KOPT-K1 (cell line): Measurements from ENCODE around the gene APOBEC4.

Experiments used
- H3K27ac ChIP-seq: fragments of 200-600 bp; sonication (generic); 2 replicates; pipeline ENCODE4 v1.5.1; 2016; ENCODE audit warnings: antibody characterized with exemption, mild to moderate bottlenecking, low read depth, low read length; ENCODE audit not compliant: poor library complexity, severe bottlenecking
- H3K36me3 ChIP-seq: fragments of 200-600 bp; sonication (generic); 2 replicates; pipeline ENCODE4 v1.5.1; 2017; ENCODE audit warnings: antibody characterized with exemption, mild to moderate bottlenecking, low read length, moderate library complexity; ENCODE audit not compliant: insufficient read depth
- H3K9me3 ChIP-seq: fragments of 200-600 bp; sonication (generic); 2 replicates; pipeline ENCODE4 v1.5.1; 2017; ENCODE audit warnings: antibody characterized with exemption, low read length, mild to moderate bottlenecking; ENCODE audit not compliant: insufficient read depth, poor library complexity, severe bottlenecking

The APOBEC4 gene

GRCh38 chr1:183652547-183653461 lies at the start of gene APOBEC4:
APOBEC4 (minus strand) TSS chr1:183653316; CDS start chr1:183648781, 4,535 bp downstream.
- H3K27ac ChIP-seq: no peak within 1 kb of the TSS
- H3K9me3 ChIP-seq: no peaks in the 10 kb centered on the region

DNA sequence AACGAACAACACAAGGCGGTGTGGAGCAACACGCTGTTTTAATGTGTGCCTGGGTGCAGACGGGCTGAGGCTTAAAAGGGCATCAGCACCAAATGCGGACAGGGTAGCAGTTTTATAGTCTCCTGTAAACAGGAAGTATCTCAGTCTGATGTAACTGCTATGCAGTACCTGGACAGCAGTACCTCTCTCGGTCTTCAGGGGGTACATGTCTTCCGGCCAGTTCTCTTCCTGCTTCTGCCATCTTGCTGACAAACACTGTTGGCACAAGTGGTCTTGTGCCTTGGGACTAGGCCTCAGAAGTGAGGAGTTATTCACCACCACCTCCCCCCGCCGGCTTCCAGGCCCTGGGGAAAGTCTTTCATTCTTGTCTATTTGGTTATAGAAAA lies 49.7 kb upstream of the APOBEC4 start:
- Histone ChIP-seq H3K27ac (no peak overlapping the region), H3K36me3 (no peaks in the 10 kb centered on the region), H3K9me3 (no peaks in the 10 kb centered on the region)

More at GRCh38 chr1:183652547-183653461, at the start of gene APOBEC4:
- H3K36me3 ChIP-seq: no peaks in the 10 kb centered on the region

DNA sequence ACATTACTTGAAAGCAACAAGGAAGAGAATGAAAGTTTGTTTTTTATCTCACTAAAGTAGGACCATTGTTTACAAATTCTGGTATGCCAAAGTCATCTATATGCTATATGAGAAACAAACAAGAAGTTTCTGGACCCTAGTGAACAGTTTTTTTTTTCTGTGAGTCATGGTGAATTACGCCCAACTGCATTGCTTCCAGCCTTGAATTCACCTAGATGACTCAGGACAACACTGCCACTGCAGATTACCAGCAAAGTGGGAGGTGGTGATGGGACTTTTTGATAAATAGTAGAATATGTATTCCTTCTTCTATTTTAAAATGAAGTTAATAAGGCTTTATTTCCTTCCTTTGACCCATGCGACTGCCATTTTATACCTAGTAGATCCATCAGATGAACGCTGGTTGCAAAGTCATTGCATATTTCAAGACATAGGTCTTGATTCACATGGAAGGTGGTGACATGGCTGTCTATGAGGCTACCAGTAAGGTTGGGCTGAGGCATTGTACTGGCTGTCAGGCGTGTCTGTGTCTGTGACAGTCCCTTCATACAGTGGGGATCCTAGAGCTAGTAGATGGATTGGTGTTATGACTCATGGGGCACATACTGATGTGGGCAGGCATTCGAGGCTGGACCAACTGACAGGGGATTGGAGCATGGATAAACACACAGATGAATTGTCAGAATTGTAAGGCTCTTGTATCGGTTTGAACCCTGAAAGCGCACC lies 49.1 kb upstream of the APOBEC4 start:
- Histone ChIP-seq H3K27ac (no peak overlapping the region), H3K36me3 (no peaks in the 10 kb centered on the region)

DNA sequence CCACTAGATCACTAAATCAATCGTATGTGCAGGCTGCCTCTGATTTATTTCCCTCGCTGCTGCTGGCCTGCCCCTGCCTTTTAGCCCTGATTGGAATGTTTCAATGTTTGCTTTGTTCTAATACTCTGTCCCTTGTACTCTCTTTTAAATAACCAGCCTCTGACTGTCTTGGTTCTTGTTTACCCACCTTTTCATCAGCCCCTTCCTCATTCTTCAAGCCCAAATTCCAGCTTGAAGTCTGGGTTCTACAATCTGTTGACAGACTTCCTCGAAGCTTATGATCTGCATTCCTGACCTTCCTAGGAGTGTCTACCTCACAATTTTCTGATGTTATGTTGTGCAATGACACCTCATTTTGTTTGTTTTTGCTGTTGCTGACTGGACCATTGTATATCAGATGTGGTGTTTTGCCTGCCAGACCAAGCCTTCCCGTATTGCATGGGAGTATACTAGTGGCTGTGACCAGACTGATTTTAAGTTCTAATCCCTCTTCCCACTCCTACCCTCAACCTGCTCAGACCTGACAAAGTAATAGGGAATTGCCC lies 46.6 kb upstream of the APOBEC4 start:
- no peaks in the 10 kb centered on the region for H3K36me3 ChIP-seq
- no peaks in the 10 kb centered on the region for H3K9me3 ChIP-seq
- no peak overlapping the region for H3K27ac ChIP-seq

More for the DNA sequence above, 49.1 kb upstream of the APOBEC4 start:
- no peaks in the 10 kb centered on the region for H3K9me3 ChIP-seq

DNA sequence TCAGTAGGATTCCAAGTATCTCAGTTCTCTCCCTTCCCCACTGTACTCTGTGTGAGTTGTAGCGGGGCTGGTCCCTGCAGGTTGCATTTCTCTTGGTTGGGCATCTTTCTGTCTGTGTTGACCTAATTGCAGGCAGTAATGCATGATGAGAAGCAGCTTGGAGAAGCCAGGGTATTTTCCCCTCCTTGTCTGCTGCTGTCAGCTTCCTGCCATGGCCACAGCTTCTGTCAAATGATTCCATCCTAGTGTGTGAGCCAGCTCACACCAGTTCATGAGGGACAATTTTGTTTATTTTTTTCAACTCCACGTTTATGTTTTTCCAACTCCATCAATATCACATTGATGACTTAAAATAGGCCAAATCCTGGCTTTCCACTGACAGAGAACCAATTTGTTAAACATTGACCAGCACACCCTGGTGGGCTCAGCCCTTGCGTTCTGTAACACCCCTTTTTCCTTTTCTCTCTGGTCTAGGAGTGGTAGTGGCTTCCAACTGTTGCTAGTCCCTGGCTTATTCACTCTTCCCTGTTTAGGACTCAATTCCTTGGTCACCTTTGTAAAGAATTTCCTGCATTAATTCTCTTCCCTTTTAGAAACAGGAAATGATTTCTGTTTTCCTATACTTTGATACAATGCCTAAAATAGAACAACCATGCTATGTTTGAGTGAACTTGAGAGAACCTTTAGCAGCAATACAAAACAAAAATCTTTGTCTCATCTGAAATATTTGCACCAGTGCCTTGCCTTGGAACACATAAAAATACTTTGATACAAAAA lies 44.9 kb upstream of the APOBEC4 start:
- H3K9me3 ChIP-seq: no peaks in the 10 kb centered on the region
- no peak overlapping the region for H3K27ac ChIP-seq

GRCh38 chr1:183696981-183697380 lies 43.9 kb upstream of the APOBEC4 start:
- no peak overlapping the region for H3K27ac ChIP-seq
- H3K36me3 ChIP-seq: no peaks in the 10 kb centered on the region
- H3K9me3 ChIP-seq: no peaks in the 10 kb centered on the region

More for the DNA sequence above, 44.9 kb upstream of the APOBEC4 start:
- no peaks in the 10 kb centered on the region for H3K36me3 ChIP-seq

DNA sequence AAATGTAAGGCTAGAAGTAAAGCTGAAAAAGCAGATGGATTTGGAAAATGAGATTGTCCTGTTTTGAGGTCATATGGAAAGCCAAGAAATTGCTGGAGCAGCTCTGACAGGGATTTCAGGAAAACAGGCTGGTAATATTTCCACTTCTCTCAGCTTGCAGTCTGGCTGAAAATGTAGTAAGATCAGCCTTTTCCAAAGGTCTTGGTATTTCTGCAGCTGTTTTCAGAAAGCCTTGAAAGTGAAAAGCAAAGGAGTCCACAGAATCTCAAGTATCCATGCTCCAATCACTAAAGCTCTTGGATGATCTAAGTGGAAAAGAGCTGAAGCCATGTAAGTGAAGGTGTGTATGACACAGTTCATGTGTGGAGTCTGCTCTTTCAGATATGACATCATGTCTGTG lies 41.6 kb upstream of the APOBEC4 start:
- Histone ChIP-seq H3K36me3 (no peaks in the 10 kb centered on the region), H3K27ac (no peak overlapping the region), H3K9me3 (no peaks in the 10 kb centered on the region)

- Histone ChIP-seq H3K27ac (no peak overlapping the region), H3K36me3 (no peaks in the 10 kb centered on the region), H3K9me3 (no peaks in the 10 kb centered on the region)
Measured at GRCh38 chr1:183694066-183694465, 41.0 kb upstream of the APOBEC4 start.

DNA sequence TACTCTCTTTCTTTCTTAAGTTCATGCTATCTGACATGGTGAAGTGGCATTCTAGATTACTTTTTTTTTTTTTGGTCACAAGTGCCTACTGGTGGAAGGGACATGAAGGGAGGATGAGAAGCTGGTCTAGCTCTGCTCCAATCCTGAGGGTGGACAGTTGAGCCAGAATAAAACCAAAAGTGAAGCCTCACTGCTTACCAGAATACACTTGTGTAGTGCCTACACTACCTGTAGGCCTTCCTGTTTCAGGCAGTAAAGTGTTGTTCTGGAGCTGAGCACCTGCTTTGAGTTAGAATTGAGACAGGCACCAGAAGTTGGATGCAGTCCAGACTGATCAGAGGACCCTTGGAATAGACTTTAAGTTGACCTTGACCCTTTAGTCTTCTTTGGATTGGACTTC lies 40.4 kb upstream of the APOBEC4 start:
- no peaks in the 10 kb centered on the region for H3K36me3 ChIP-seq
- H3K27ac ChIP-seq: no peak overlapping the region
- H3K9me3 ChIP-seq: no peaks in the 10 kb centered on the region

DNA sequence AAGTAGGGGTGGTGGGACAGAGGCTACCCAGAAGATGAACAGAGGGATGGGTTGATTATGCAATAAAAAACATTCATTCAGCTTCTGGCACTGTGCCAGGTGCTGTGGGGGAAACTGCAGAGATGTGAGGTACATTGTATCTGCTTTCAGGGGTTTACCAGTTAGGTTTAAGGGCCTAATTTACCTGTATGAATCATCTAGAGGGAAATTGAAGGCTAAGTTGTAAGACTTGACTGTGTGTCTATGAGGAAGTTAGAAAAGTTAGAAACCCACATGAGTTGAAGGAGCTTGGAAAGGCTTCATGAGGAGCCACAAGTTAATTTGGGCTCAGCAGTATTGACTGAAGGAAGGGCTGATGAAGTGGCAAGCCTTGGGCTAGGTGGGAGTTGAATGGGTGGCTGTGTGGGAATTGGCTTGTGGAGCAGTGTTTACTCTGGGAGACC lies 36.7 kb upstream of the APOBEC4 start:
- no peaks in the 10 kb centered on the region for H3K36me3 ChIP-seq
- H3K9me3 ChIP-seq: no peaks in the 10 kb centered on the region
- no peak overlapping the region for H3K27ac ChIP-seq

DNA sequence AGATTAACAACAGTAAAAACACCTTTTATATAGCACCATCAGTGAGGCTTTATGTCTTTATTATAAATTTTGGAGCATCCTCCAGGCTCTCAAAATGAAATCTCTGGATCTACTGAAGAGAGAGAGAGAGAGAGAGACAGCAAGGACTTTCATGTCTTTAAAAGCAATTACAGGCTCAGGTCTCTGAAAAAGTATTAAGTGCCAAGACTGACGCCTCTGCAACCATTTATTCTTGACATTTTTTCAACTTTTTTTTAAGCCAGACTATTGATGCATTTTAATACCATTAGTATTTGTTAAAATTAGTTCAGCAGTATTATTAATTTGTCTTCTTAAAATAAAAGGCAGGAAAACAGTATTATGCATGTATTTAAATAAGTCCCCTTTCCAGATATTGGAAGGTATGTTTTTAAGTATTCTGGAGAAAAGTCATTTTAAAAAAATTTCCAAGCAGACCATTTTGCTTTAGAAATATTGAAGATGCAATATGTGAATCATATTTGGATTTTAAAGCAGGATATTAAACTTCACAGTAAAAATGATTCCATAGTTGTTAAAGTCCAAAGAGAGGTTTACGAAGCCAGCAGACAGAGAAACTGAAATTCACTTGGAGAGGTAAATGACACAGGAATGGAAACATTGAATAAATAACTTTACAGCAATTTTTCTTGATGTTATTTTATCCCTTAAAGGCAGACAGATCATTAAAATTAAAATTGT lies 35.4 kb upstream of the APOBEC4 start:
- H3K27ac ChIP-seq: no peak overlapping the region
- H3K9me3 ChIP-seq: no peaks in the 10 kb centered on the region
- H3K36me3 ChIP-seq: no peaks in the 10 kb centered on the region

- Histone ChIP-seq H3K27ac (no peak overlapping the region), H3K9me3 (no peaks in the 10 kb centered on the region), H3K36me3 (no peaks in the 10 kb centered on the region)
Measured at GRCh38 chr1:183687546-183688304, 34.6 kb upstream of the APOBEC4 start.

GRCh38 chr1:183686229-183686628 lies 33.1 kb upstream of the APOBEC4 start:
- Histone ChIP-seq H3K27ac (no peak overlapping the region), H3K9me3 (no peaks in the 10 kb centered on the region), H3K36me3 (no peaks in the 10 kb centered on the region)
